Measurements from ENCODE around the gene NXPE2.

Gene NXPE2

DNA sequence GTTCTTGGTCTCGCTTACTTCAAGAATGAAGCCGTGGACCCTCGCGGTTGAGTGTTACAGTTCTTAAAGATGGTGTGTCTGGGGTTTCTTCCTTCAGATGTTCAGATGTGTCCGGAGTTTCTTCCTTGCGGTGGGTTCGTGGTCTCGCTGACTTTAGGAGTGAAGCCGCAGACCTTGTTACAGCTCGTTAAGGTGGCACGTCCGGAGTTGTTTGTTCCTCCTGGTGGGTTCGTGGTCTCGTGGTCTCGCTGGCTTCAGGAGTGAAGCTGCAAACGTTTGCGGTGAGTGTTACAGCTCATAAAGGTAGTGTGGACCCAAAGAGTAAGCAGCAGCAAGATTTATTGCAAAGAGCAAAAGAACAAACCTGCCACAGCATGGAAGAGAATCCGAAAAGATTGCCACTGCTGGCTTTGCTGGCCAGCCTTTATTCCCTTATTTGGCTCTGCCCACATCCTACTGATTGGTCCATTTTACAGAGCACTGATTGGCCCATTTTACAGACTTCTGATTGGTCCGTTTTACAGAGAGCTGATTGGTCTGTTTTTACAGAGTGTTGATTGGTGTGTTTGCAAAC lies 27.1 kb upstream of the NXPE2 start:
- Histone ChIP-seq H3F3A (ENCODE audit: insufficient read depth) (no peaks in the 10 kb centered on the region), H3K79me2 (ENCODE audit: insufficient read depth, low read length) (no peaks in the 10 kb centered on the region), H3K9ac (ENCODE audit: low read length) (no peak overlapping the region), H3K9me3 (ENCODE audit: insufficient read depth, low read length) (no peaks in the 10 kb centered on the region), H3K4me2 (ENCODE audit: low read depth, low read length, poor library complexity, severe bottlenecking) (no peak overlapping the region), H3K27ac (ENCODE audit: low read depth, low read length) (no peak overlapping the region), H3K4me3 (ENCODE audit: insufficient read depth, low read length, poor library complexity, severe bottlenecking) (no peak overlapping the region), H4K20me1 (ENCODE audit: low read depth, low read length) (no peaks in the 10 kb centered on the region), H2AFZ (ENCODE audit: low read depth, low read length, severe bottlenecking) (no peak overlapping the region), H3K36me3 (ENCODE audit: low read length) (no peaks in the 10 kb centered on the region), H3K27me3 (ENCODE audit: low read length) (no peaks in the 10 kb centered on the region), H3K9me2 (replicated peaks; ENCODE audit: insufficient read depth, low read length) (no peaks in the 10 kb centered on the region)
- no peak for TF ChIP-seq EZH2phosphoT487 (conservative IDR thresholded peaks at IDR 0.05; ENCODE audit: low read length)
- TF ChIP-seq, protein P1, sequence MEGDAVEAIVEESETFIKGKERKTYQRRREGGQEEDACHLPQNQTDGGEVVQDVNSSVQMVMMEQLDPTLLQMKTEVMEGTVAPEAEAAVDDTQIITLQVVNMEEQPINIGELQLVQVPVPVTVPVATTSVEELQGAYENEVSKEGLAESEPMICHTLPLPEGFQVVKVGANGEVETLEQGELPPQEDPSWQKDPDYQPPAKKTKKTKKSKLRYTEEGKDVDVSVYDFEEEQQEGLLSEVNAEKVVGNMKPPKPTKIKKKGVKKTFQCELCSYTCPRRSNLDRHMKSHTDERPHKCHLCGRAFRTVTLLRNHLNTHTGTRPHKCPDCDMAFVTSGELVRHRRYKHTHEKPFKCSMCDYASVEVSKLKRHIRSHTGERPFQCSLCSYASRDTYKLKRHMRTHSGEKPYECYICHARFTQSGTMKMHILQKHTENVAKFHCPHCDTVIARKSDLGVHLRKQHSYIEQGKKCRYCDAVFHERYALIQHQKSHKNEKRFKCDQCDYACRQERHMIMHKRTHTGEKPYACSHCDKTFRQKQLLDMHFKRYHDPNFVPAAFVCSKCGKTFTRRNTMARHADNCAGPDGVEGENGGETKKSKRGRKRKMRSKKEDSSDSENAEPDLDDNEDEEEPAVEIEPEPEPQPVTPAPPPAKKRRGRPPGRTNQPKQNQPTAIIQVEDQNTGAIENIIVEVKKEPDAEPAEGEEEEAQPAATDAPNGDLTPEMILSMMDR (IDR thresholded peaks at IDR 0.05; ENCODE audit: insufficient read depth, low read length, poor library complexity, severe bottlenecking): no peak

DNA sequence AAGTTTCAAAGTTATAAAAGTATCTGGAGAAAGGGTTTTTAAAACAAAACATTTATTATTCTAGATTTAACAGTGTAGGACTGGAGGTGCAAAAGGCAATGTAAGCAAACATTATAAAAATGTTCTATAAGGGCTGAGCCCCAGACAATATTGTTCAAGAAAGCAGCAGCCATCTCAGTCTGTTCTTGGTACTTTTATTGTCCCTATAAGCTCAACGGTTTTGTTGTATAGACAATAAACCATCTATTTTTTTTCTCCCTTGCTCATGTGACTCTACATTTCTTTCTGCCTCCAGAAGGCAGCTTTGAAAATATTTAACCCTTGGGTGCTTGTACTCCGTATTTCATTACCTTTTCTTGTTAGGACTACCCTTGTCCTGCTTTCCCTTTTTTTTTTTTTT lies 25.2 kb upstream of the NXPE2 start:
- Histone ChIP-seq H3K9ac (ENCODE audit: low read length) (no peak overlapping the region), H3K36me3 (ENCODE audit: low read length) (no peaks in the 10 kb centered on the region), H3K27ac (ENCODE audit: low read depth, low read length) (no peak overlapping the region), H3K27me3 (ENCODE audit: low read length) (no peaks in the 10 kb centered on the region), H3K4me2 (ENCODE audit: low read depth, low read length, poor library complexity, severe bottlenecking) (no peak overlapping the region), H3K79me2 (ENCODE audit: insufficient read depth, low read length) (no peaks in the 10 kb centered on the region), H3K9me3 (ENCODE audit: insufficient read depth, low read length) (no peaks in the 10 kb centered on the region), H4K20me1 (ENCODE audit: low read depth, low read length) (no peaks in the 10 kb centered on the region), H3F3A (ENCODE audit: insufficient read depth) (no peaks in the 10 kb centered on the region), H3K9me2 (replicated peaks; ENCODE audit: insufficient read depth, low read length) (no peaks in the 10 kb centered on the region), H2AFZ (ENCODE audit: low read depth, low read length, severe bottlenecking) (no peak overlapping the region), H3K4me3 (ENCODE audit: insufficient read depth, low read length, poor library complexity, severe bottlenecking) (no peak overlapping the region)
- TF ChIP-seq, protein P1 (IDR thresholded peaks at IDR 0.05; ENCODE audit: insufficient read depth, low read length, poor library complexity, severe bottlenecking): no peak

DNA sequence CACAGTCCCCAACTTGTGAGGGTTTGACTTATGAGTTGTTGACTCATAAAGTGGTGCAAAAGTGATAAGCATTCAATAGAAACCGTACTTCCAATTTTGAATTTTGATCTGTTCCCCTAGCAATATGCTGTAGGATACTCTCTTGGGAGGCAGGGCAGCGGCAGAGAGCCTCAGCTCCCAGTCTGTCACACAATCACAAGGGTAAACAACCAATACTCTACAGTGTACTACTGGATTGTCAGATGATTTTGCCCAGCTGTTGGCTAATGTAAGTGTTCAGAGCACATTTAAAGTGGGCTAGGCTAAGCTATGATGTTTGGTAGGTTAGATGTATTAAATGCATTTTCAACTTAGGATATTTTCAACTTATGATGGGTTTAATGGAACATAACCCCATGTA lies 13.7 kb upstream of the NXPE2 start:
- no peak overlapping the region for H3K4me3 ChIP-seq (ENCODE audit: insufficient read depth, low read length, poor library complexity, severe bottlenecking)
- no peaks in the 10 kb centered on the region for H3K79me2 ChIP-seq (ENCODE audit: insufficient read depth, low read length)
- no peaks in the 10 kb centered on the region for H4K20me1 ChIP-seq (ENCODE audit: low read depth, low read length)
- H3K9ac ChIP-seq (ENCODE audit: low read length): no peak overlapping the region
- TF ChIP-seq, protein P1 (IDR thresholded peaks at IDR 0.05; ENCODE audit: insufficient read depth, low read length, poor library complexity, severe bottlenecking): no peak
- TF ChIP-seq EZH2phosphoT487 (conservative IDR thresholded peaks at IDR 0.05; ENCODE audit: low read length): no peak
- no peaks in the 10 kb centered on the region for H3K36me3 ChIP-seq (ENCODE audit: low read length)
- no peaks in the 10 kb centered on the region for H3K27me3 ChIP-seq (ENCODE audit: low read length)
- H3K4me2 ChIP-seq (ENCODE audit: low read depth, low read length, poor library complexity, severe bottlenecking): no peak overlapping the region
- no peaks in the 10 kb centered on the region for H3K9me2 ChIP-seq (replicated peaks; ENCODE audit: insufficient read depth, low read length)
- H3F3A ChIP-seq (ENCODE audit: insufficient read depth): no peaks in the 10 kb centered on the region
- H2AFZ ChIP-seq (ENCODE audit: low read depth, low read length, severe bottlenecking): no peak overlapping the region
- no peak overlapping the region for H3K27ac ChIP-seq (ENCODE audit: low read depth, low read length)
- H3K9me3 ChIP-seq (ENCODE audit: insufficient read depth, low read length): 0 out of 2 replicates have a peak, but pooled peaks cover 3% of the 10 kb centered on the region
